ENCODE measurements around the gene EIF3J. TPM values are rescaled to one million over a fixed set of nuclear protein-coding genes. Genes with fewer than 3 reads are reported as not detected.
"Not testable (repeated sequence)": the region's sequence is repeated elsewhere in the genome, so short reads cannot be mapped to it uniquely, and the experiment has no call there.

Gene EIF3J
- total RNA-seq, 1 donor from 2014 or later, result 82.1 TPM

- Mint-ChIP-seq H3K27ac (ENCODE audit: unreplicated experiment) (no peak overlapping the region), H3K9me3 (ENCODE audit: unreplicated experiment) (no peaks in the 10 kb centered on the region), H3K4me3 (ENCODE audit: unreplicated experiment) (no peak overlapping the region), H3K36me3 (ENCODE audit: unreplicated experiment) (peaks cover 23% of the 10 kb centered on the region), H3K27me3 (ENCODE audit: unreplicated experiment) (no peaks in the 10 kb centered on the region), H3K4me1 (ENCODE audit: unreplicated experiment) (peaks cover 1% of the 10 kb centered on the region)
- TF ChIP-seq CTCF (IDR thresholded peaks at IDR 0.05), result no peak
- DNase-seq (ENCODE audit: extremely low spot score, unreplicated experiment), result no peak
Observed at GRCh38 chr15:44525018-44525417, 11.9 kb upstream of the EIF3J start.

- H3K4me1 Mint-ChIP-seq (ENCODE audit: unreplicated experiment), result peaks cover 1% of the 10 kb centered on the region
- H3K4me3 Mint-ChIP-seq (ENCODE audit: unreplicated experiment), result no peak overlapping the region
- no peaks in the 10 kb centered on the region for H3K27me3 Mint-ChIP-seq (ENCODE audit: unreplicated experiment)
Observed at GRCh38 chr15:44527241-44527640, 9.7 kb upstream of the EIF3J start.

GRCh38 chr15:44529864-44530604 is 6.9 kb upstream of the EIF3J start:
- Mint-ChIP-seq H3K36me3 (ENCODE audit: unreplicated experiment) (peaks cover 12% of the 10 kb centered on the region), H3K4me3 (ENCODE audit: unreplicated experiment) (no peak overlapping the region), H3K27ac (ENCODE audit: unreplicated experiment) (no peak overlapping the region), H3K27me3 (ENCODE audit: unreplicated experiment) (no peaks in the 10 kb centered on the region), H3K4me1 (ENCODE audit: unreplicated experiment) (peaks cover 4% of the 10 kb centered on the region), H3K9me3 (ENCODE audit: unreplicated experiment) (no peaks in the 10 kb centered on the region)
- DNase-seq (ENCODE audit: extremely low spot score, unreplicated experiment), result no peak
- TF ChIP-seq CTCF (IDR thresholded peaks at IDR 0.05), result no peak

More at GRCh38 chr15:44527241-44527640, 9.7 kb upstream of the EIF3J start:
- Mint-ChIP-seq H3K9me3 (ENCODE audit: unreplicated experiment) (no peaks in the 10 kb centered on the region), H3K27ac (ENCODE audit: unreplicated experiment) (no peak overlapping the region), H3K36me3 (ENCODE audit: unreplicated experiment) (peaks cover 15% of the 10 kb centered on the region)
- TF ChIP-seq CTCF (IDR thresholded peaks at IDR 0.05), result no peak
- DNase-seq (ENCODE audit: extremely low spot score, unreplicated experiment), result no peak

- no peak for DNase-seq (ENCODE audit: extremely low spot score, unreplicated experiment)
- Mint-ChIP-seq H3K27ac (ENCODE audit: unreplicated experiment) (no peak overlapping the region), H3K4me3 (ENCODE audit: unreplicated experiment) (no peak overlapping the region), H3K36me3 (ENCODE audit: unreplicated experiment) (peaks cover 14% of the 10 kb centered on the region), H3K4me1 (ENCODE audit: unreplicated experiment) (peaks cover 9% of the 10 kb centered on the region), H3K27me3 (ENCODE audit: unreplicated experiment) (no peaks in the 10 kb centered on the region), H3K9me3 (ENCODE audit: unreplicated experiment) (no peaks in the 10 kb centered on the region)
- TF ChIP-seq CTCF (IDR thresholded peaks at IDR 0.05), result no peak
Observed at GRCh38 chr15:44530653-44531052, 6.3 kb upstream of the EIF3J start.

- DNase-seq (ENCODE audit: extremely low spot score, unreplicated experiment); H3K4me3 Mint-ChIP-seq (ENCODE audit: unreplicated experiment); H3K27ac Mint-ChIP-seq (ENCODE audit: unreplicated experiment); H3K9me3 Mint-ChIP-seq (ENCODE audit: unreplicated experiment); H3K27me3 Mint-ChIP-seq (ENCODE audit: unreplicated experiment): not testable (repeated sequence)
- Mint-ChIP-seq H3K4me1 (ENCODE audit: unreplicated experiment) (peaks cover 14% of the 10 kb centered on the region), H3K36me3 (ENCODE audit: unreplicated experiment) (peaks cover 12% of the 10 kb centered on the region)
Observed at GRCh38 chr15:44532275-44532674, 4.7 kb upstream of the EIF3J start.

Data from osteocyte (in vitro differentiated cells).